MV-4-11 (cell line): ENCODE data around the gene WSCD1.

Source experiments
- DNase-seq: peaks from one replicate; lab custom pipeline; 2025; lab: John Stamatoyannopoulos, UW

Gene WSCD1

DNA sequence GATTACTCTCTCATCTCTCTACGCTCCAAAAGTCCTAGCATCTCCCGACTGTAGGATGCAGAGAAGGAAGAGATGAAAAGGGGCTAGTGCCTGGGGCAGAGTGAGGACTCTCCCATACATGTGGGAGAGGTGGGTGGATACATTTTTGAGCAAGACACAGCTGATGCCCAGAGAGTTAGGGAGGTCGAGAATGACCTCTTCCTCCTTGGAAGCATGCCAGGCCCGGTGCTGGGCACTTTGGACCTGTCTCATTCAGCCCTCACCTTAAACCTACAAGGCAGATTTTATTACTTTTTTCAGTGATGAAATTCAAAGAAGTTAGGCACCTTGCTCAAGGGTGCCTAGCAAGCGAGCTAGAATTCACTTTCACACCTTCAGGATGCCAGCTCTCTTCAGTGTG lies 38.2 kb downstream of the WSCD1 start:
- DNase-seq: no peak

DNA sequence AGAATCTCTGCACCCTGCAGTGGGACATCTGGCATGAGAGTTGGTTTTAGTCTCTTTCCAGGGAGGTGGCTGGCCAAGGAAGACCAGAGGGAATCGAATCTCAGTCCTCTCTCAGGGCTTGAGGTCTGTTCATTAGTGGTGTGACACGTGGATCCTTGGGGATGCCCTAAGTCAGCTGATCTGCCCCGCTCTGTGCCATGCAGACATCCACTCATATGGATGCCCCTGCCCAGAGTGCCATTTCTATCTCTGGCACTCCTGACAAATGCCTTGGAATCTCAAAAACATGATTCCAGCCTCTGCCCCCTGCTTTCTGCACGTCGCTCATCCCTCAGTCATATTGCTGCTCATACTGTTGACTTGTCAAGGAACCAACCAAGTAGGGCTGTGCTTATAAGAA lies 38.8 kb downstream of the WSCD1 start:
- no peak for DNase-seq

DNA sequence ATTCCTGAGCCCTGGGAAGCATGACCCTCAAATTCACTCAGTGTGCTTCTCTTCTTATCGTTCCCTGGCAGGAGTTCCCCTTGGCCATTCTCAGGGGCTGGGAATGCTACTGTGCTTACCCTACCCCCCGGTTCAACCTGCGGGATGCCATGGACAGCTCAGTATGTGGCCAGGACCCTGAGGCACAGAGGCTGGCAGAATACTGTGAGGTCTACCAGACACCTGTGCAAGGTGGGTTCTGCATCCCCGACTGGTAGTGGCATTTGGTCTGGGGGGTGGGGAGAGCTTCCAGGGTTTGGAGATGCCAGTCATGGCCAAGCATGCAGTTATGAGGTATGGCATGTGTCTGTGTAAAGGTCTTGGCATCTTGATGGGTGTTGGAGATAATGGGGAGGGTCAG lies 39.4 kb downstream of the WSCD1 start:
- no peak for DNase-seq

DNA sequence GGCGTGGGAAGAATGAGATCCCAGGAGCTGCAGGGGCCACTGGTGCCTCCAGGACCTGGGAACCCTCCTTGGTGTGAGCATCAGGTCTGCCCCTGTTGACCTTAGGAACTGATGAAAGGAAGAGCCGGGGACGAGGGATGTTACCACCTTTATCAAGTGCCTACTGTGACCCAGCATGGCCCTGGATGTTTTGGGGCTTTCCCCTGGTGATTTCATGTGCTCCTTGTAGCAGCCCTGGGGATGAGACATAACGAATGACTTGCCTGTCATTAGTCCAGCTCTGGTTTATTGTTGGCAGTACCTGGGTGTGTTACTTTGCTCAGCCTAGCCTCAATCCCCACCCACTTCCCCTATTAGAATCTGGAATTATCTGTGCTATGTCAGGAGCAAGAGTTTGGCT lies 39.9 kb downstream of the WSCD1 start:
- DNase-seq: no peak

DNA sequence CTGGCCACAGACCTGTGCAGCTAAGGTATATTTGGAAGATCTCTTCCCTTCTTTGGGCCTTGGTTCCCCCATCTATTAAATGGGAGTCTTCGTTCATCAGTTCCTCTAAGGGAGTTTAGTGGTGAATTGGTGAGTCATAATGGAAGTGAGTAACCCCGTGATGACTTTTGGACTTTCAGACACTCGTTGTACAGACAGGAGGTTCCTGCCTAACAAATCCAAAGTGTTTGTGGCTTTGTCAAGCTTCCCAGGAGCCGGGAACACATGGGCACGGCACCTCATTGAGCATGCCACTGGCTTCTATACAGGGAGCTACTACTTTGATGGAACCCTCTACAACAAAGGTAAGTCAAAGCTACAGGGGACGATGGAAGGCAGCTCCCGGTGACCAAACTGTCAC lies 40.4 kb downstream of the WSCD1 start:
- DNase-seq: peak; percentile 43

DNA sequence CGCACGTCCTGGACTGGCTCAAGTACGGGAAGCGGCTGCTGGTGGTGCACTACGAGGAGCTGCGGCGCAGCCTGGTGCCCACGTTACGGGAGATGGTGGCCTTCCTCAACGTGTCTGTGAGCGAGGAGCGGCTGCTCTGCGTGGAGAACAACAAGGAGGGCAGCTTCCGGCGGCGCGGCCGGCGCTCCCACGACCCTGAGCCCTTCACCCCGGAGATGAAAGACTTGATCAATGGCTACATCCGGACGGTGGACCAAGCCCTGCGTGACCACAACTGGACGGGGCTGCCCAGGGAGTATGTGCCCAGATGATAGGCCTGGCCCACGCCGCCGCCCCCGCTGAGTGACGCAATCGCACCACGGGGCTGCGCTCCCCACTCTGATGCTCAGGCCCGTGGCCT lies 50.2 kb downstream of the WSCD1 start:
- DNase-seq: no peak

DNA sequence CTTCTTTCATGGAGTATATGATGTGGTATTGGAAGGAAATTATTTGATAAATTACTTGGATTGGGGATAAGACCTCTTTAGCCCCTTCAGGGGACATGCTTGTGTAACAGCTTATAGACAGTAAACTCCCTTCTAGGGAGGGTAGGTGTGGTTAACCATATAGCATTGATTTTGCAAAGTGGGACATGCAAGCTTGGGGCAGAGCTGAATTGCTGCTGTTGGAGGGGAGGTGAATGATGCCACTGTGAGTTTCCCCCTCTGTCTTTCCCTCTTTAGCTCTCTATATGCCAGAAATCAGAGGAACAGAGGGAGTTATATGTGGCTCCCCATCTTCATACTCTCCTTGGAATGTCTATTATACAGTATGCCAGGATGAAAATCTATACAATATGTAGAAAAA lies 54.7 kb downstream of the WSCD1 start:
- no peak for DNase-seq

DNA sequence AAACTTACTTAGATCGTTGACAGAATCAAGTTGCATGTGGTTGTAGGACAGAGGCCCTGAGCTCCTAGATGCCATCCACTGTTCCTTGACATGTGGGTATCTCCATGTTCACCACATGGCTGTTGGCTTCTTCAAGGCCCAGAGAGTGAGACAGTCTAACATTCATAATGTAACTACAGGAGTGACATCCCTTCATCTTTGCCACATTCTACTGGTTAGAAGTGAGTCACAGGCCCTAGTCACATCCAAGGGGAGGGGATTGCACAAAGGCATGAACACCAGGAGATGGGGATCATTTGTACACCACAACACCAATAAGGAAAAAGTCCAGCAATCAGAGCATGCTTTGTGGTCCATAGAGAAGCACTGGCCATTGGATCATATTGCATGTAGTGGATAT lies 56.6 kb downstream of the WSCD1 start:
- no peak for DNase-seq

DNA sequence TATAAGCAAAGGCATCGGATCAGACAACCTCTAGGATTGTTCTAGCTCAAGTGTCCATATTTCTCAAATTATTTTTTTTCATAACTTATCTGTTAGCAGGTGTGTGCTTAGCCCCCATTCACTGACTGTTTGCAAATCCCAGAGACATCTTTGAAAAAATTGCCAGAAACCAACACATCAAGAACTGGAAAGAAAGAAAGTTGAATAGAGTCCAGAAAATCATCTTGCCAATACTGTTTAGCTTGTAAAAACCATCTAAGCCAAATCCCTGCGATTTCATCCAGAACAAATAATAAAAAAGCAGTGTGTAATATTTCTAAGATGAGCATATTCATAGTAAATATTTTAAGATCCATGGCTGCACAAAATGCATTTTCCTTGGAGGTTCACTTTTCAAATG lies 64.5 kb downstream of the WSCD1 start:
- no peak for DNase-seq

DNA sequence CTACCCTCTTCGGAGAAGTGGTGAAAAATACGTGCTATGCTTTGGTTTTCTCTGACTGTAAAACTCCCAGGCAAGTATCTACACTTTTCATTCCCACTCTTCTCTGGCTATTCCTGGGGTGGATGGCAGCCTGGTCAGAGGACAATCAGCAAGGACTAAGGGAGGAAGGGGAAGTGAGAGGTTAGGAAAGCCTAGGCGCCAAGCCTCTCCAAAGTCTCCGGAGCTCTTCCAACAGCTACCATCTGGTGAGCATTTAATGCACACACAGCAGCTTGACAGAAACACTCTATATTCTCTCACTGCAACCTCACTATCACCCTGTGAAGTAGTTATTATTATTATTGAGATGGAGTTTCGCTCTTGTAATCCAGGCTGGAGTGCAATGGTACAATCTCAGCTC lies 65.1 kb downstream of the WSCD1 start:
- no peak for DNase-seq

DNA sequence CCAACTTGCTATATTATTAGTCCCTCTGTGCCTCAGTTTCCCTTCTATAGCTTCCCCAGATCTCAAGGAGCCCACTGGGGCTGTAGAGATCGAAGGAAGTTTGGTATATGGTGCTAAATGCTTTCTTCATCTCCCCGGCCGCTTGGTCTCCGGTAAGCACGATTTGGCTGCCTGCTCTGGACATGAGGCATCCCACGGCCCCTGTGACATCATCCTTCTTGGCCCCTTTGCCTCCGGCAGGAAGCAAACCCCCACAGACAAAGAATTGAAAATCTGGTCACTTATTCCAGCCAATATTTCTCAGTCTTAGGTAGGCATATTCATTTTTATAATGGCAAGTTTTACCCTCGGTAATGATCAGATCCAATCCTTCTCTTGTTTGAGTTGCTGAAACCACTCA lies 65.8 kb downstream of the WSCD1 start:
- DNase-seq: no peak

DNA sequence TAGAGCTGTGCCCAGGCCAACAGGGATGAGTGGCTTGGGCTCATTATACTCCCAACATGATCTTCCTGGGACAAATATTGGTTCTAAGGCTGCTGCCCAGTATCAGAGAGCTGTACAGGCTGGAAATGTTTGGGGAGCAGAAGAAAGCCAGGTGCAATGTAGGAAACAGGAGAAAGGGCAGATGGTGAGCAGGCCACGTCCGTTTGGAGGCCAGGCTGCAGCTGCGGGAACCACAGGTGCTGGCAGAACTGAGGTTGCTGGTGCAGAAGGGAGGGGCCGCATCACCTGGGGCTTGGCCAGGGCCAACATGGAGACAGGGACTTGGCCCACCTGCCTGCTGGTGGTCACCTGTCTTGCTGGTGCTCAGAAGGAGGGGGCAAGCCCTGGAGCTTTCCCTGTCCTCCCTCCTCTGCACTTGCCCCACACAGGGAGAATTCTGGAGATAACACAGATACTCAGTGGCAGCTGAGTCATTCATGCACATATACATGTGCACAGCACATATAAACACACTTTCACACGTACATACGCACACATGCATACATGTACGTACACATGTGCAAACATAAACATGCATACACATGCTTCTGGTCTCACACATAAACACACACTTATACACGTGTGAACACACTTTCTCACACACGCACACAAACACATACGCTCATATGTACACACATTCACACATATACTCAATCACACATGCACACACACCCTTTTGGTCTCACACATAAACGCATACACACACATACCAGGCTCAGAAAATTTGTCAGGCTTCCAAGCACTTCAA lies 67.7 kb downstream of the WSCD1 start:
- no peak for DNase-seq

DNA sequence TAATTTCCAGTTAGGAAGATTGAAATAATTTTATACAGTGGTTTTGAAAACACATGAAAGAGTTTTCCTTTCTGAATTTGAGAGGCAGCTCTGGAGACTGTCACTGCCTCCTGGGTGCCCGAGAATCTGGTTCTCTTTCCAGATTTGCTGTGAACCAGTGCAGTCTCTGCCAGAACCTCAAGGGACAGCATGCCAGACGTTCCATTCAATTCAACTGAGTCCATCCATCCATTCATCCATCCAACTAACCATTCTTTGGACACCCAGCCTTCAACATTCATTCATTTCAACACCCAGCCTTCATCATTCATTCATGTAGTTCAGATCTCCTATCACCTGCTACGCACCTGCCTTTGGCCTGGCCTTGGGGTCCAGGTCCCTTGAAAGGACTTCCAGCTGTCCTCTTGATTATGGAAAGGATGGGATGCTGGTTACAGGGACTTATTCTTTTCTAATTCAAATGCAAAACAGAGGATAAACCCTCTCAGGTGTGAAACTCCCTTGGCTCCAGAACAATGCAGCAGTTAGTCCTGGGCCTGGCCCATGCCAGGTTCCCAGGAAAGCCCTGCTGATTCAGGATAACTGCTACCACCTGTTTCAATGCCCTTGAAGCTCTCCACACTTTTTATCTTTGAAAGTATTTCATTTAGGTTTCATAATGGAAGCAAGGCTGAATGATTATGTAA lies 68.7 kb downstream of the WSCD1 start:
- no peak for DNase-seq

DNA sequence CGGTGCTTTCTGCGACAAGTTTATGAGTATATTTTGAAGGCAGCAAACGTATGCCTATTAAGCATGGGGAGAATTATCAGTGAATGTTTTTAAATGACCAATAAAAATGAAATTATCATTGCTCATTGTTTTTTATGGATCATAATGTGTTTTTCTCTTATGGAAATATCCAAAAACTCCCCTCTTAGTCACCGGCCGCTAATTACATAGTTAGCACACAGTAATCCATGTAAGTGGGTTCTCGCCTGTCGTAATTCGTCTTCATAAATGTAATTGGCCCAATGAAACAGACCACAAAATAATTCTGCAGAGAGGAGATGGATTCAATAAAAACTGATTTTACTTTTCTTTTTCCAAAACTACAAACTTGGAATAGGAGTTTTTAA lies 69.3 kb downstream of the WSCD1 start:
- no peak for DNase-seq

DNA sequence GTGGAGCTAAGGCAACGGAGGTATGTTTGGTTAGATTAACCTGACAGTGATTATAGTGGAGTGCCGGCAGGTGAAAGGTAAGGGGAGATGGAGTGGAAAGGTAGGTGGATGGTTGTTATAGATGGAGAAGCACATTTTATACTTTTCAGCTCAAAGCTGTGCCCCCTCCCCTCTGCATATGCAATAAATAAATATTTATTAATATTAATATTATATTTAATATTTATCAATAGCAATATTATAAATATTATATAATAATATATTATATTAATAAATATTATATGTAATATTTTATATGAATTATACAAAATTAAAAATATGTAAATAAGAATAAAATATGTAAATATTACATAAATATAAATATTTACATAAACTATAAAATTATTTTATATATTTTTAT lies 70.0 kb downstream of the WSCD1 start:
- DNase-seq: no peak

DNA sequence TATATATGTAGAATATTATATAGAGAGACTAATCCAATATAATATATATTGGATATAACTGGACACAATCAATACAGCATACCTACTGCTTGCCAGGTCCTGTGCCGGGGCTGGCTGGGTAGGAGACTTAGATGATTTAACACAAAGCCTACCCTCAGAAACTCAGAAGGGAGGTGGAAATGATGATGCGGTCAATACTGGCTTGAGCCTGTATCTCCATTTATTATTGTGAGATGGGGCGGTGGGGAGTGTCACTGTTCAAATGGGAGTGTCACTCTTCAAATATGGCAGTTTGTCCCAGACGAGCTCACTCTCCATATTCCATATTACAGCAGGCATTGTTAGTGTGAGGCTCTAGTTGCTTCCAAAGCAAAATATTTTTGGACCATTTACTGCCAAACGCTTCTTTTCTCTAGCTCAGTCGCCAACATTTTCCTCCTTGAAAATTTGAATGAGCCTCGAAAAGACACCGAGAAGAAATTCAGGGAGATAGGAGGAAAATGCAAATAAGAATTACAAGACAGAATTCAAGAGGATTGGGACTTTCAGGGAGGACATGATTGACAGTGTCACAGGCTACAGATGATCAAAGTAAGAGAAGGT lies 70.7 kb downstream of the WSCD1 start:
- no peak for DNase-seq

DNA sequence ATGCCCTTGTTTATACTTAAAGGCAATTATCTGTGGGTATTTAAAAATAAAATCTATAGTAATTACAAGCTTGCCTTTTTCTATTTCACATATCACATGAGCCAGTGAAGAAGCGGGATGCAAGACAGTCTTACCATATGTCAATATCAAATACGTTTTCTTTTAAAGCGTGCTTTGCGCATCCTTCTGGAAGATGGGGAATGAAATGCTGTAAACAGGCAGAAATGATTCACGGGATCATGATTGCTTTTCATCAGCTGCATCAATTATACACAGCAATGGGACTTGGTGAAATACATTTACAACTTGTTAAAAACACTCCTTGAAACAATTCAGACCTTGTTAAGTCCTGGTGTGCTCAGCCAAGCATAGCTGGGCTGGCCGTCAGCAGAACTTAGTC lies 72.5 kb downstream of the WSCD1 start:
- no peak for DNase-seq

DNA sequence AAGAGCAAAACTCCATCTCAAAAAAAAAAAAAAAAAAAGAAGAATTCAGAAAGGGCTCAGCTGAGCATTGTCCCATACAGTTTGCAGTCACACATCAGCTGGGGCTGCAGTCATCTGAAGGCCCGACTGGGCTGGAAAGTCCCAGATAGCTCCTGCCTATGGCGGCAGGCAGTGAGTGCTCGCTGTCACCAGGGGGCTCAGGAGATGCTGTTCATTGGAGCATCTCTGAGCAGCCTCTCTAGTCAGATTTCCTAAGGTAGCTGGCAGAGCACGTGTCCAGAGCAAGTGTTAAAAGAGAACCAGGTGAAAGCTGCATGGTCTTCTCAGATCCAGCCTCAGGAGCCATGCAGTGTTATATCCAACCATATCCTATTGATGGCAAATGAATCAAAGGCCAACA lies 75.8 kb downstream of the WSCD1 start:
- no peak for DNase-seq

DNA sequence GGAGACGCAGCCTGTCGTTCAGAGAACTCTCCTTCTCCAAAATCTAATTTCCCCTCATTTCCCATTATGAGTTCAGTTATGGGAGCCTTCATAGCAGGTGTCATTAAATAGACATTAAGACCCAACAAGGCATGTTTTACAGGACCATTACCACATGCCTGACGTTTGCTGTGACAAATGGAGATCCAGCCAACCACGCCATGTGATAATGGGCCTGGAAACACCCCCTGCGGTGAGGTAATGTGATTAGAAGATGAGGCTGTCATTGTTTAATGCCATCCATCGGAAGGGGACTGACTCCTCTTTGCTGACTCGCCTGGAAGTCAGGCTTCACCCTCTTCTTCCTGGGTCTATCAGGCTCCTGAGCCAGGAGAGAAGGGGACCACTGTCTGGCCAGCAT lies 76.9 kb downstream of the WSCD1 start:
- DNase-seq: no peak

DNA sequence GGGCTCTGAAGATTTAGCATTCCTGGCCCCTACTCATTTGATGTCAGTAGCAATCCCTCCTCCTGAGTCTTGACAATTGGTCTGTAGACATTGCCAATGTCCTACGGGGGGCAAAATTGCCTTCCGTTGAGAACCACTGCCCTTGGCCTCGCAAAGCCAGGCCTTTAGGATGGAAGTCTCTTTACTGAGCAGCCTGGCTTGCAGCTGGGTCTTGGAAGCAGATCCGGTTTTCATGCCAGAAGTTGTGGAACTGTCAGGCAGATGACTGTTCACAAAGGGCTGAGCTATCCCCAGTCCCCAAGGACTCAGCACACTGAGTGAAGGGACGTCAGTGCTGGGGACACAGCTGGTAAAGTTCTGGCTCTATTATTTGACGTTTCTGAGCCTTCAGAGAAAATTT lies 83.2 kb downstream of the WSCD1 start:
- DNase-seq: no peak

DNA sequence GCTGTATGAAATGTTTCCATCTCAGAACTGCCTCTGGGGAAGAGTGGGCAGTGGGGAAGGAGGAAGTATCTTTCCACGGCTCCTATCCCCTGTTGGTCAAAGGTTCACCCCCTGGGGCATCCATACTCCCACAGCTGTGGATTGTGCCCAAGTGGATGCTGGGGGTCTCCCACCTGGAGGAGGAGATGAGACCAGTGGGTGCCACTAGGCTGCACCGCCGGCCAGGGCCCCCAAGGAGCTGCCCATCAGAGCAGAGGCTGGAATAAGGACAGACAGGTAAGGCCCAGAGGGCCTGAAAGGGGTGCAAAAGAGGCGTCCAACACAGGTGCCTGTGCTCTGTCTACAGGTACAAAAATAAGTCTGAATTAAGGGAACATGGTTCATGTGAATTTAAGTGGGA lies 87.5 kb downstream of the WSCD1 start:
- DNase-seq: no peak

DNA sequence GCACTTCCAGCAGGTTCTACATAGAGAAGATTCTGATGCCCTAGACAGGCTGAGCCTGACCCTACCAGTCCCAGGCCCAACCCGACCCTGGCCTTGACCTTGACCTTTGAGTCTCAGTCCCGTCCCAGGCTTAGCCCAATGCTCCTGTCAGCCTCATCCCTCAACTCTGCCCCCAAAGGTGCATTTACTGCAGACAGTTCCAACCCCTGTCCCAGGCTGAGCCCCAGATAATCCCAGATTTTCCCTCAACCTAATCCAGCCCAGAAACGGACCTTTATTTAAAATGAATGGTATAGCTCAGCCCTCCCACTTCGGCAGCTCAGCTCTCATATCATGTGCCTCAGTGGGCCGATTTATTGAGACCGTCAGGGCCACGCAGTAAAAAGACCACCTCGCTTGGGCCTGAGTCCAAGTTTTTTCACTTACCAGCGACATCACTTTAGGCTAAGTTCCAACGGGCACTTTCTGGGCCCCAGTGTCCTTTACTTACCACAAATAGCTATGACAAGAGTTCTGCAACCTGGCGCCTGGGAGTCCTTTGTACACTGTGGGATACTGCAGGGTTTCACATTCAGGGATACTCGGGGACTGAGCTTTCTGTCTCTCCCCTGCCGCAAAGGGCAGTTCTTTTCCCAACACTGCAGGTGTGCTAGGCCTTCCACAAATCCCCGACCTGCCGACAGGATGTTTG lies 89.5 kb downstream of the WSCD1 start:
- no peak for DNase-seq

DNA sequence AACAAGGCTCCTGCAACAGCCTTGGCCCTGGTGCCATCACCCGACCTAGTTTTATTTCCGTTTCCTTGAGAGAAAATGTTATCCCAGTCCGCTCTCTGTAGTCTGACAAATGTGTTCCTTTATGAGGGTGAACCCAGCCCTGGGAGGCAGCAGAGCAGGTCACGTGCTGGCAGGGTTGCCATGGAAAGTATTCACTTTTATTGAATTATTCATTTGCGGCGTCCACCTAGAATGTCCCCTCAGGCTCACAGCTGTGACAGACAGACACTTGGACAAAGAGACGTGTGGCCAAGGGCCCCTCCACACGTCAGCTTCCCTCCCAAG lies 90.0 kb downstream of the WSCD1 start:
- no peak for DNase-seq
